ENCODE measurements around the gene UCN. TPM values are rescaled to one million over a fixed set of nuclear protein-coding genes. Genes with fewer than 3 reads are reported as not detected.
"Not testable (repeated sequence)": the region's sequence is repeated elsewhere in the genome, so short reads cannot be mapped to it uniquely, and the experiment has no call there.

Gene UCN
- total RNA-seq, 1 experiment from 2014 or later, result 3.6 TPM

DNA sequence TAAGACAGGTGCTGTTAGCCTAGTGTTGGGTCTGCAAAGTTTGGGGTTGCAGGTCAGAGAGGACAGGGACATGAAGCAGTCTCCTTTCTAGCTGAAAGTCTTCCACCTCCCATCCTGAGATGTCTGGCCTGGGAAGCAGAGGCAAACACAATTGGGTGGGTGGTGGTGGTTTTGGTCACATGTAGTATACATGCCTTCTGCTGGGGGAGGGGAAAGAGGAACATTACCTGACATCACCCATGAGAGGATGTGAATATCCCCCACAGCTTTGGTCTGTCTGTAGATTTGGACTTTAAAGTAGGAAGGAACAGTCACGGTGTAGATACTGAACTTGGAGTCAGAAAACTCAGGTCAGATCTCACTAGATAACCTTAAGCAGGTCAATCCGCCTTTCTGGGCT, 37.6 kb downstream of the UCN start:
- H3K79me2 ChIP-seq (ENCODE audit: low read length), result no peaks in the 10 kb centered on the region
- ChIA-PET CTCF (no interaction called here), POLR2A (ENCODE audit: unreplicated experiment) (interaction anchor here (0.6 kb wide), 1 partner anchor 22 kb away, joined by 3 read pairs; no protein-coding TSS in a partner anchor)
- 0 out of 2 replicates have a peak, but pooled peaks cover under 1% of the 10 kb centered on the region for H3K27me3 ChIP-seq (ENCODE audit: low read length)
- no peak overlapping the region for H3K9ac ChIP-seq (ENCODE audit: low read length)
- no peak for ATAC-seq
- H3K27ac ChIP-seq (ENCODE audit: low read length), result no peak overlapping the region
- no peak for DNase-seq
- no peaks in the 10 kb centered on the region for H4K20me1 ChIP-seq (ENCODE audit: low read length)
- H3K9me2 ChIP-seq (replicated peaks; ENCODE audit: low read length), result no peaks in the 10 kb centered on the region
- no peaks in the 10 kb centered on the region for H3F3A ChIP-seq (ENCODE audit: low read length, unreplicated experiment)
- no peak overlapping the region for H3K4me3 ChIP-seq (ENCODE audit: low read length)
- H3K9me3 ChIP-seq (ENCODE audit: low read length), result no peaks in the 10 kb centered on the region
- intact Hi-C loops (cut with micrococcal nuclease), result no loop called here
- H2AFZ ChIP-seq (ENCODE audit: low read length), result no peak overlapping the region
- no peaks in the 10 kb centered on the region for H3K4me1 ChIP-seq (ENCODE audit: insufficient read depth, low read length)
- H3K4me2 ChIP-seq (ENCODE audit: low read length), result no peak overlapping the region
- TF ChIP-seq, protein P1, sequence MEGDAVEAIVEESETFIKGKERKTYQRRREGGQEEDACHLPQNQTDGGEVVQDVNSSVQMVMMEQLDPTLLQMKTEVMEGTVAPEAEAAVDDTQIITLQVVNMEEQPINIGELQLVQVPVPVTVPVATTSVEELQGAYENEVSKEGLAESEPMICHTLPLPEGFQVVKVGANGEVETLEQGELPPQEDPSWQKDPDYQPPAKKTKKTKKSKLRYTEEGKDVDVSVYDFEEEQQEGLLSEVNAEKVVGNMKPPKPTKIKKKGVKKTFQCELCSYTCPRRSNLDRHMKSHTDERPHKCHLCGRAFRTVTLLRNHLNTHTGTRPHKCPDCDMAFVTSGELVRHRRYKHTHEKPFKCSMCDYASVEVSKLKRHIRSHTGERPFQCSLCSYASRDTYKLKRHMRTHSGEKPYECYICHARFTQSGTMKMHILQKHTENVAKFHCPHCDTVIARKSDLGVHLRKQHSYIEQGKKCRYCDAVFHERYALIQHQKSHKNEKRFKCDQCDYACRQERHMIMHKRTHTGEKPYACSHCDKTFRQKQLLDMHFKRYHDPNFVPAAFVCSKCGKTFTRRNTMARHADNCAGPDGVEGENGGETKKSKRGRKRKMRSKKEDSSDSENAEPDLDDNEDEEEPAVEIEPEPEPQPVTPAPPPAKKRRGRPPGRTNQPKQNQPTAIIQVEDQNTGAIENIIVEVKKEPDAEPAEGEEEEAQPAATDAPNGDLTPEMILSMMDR (conservative IDR thresholded peaks at IDR 0.05; ENCODE audit: low read depth, low read length), result no peak
- TF ChIP-seq EZH2phosphoT487 (IDR thresholded peaks at IDR 0.05; ENCODE audit: borderline replicate concordance, low read length) (no peak), EZH2 (IDR thresholded peaks at IDR 0.05; ENCODE audit: low read length, unreplicated experiment) (no peak)
- H3K36me3 ChIP-seq (ENCODE audit: low read depth, low read length), result no peaks in the 10 kb centered on the region
- no TSS peak for BruUV-seq (replicated peaks)

DNA sequence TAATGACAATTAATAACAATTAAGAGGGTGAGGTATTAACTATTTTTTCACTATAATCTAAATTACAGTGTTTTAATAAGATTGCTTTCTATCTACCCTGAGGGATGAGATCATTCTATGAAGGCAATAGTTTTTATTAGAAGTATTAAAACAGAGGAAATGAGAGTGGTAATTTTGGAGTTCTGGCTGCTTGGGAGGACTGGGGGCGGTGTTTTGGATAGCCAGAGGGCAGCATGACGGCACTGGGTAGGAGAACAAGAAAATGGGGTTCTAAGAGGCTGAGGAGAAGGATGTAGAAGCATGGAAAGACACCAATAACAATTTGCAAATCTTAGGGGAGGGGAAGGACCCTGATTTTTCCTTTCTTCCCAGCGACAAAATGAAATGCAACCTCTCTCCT, 38.1 kb downstream of the UCN start:
- ChIA-PET POLR2A (ENCODE audit: unreplicated experiment) (no interaction called here), CTCF (no interaction called here)
- Histone ChIP-seq H4K20me1 (ENCODE audit: low read length) (no peaks in the 10 kb centered on the region), H3K79me2 (ENCODE audit: low read length) (no peaks in the 10 kb centered on the region), H3K27me3 (ENCODE audit: low read length) (peaks cover 6% of the 10 kb centered on the region; the same call in 1 of the 2 replicates), H3K9me2 (replicated peaks; ENCODE audit: low read length) (no peaks in the 10 kb centered on the region), H3K9ac (ENCODE audit: low read length) (no peak overlapping the region), H3K4me2 (ENCODE audit: low read length) (no peak overlapping the region), H3K36me3 (ENCODE audit: low read depth, low read length) (no peaks in the 10 kb centered on the region), H3F3A (ENCODE audit: low read length, unreplicated experiment) (no peaks in the 10 kb centered on the region), H2AFZ (ENCODE audit: low read length) (no peak overlapping the region), H3K9me3 (ENCODE audit: low read length) (no peaks in the 10 kb centered on the region), H3K27ac (ENCODE audit: low read length) (no peak overlapping the region), H3K4me3 (ENCODE audit: low read length) (no peak overlapping the region), H3K4me1 (ENCODE audit: insufficient read depth, low read length) (no peaks in the 10 kb centered on the region)
- ATAC-seq, result no peak
- BruUV-seq (replicated peaks), result no TSS peak
- no peak for DNase-seq
- no peak for TF ChIP-seq EZH2phosphoT487 (IDR thresholded peaks at IDR 0.05; ENCODE audit: borderline replicate concordance, low read length)
- TF ChIP-seq, protein P1 (conservative IDR thresholded peaks at IDR 0.05; ENCODE audit: low read depth, low read length), result no peak
- TF ChIP-seq EZH2 (IDR thresholded peaks at IDR 0.05; ENCODE audit: low read length, unreplicated experiment), result no peak
- intact Hi-C loops (cut with micrococcal nuclease), result no loop called here

- H3K9ac ChIP-seq (ENCODE audit: low read length); H3K4me3 ChIP-seq (ENCODE audit: low read length); H3F3A ChIP-seq (ENCODE audit: low read length, unreplicated experiment); H3K79me2 ChIP-seq (ENCODE audit: low read length); ATAC-seq; DNase-seq; H2AFZ ChIP-seq (ENCODE audit: low read length); BruUV-seq (replicated peaks); H3K36me3 ChIP-seq (ENCODE audit: low read depth, low read length); H3K9me3 ChIP-seq (ENCODE audit: low read length); H3K4me2 ChIP-seq (ENCODE audit: low read length); H3K27ac ChIP-seq (ENCODE audit: low read length); H3K9me2 ChIP-seq (replicated peaks; ENCODE audit: low read length); intact Hi-C loops (cut with micrococcal nuclease); H4K20me1 ChIP-seq (ENCODE audit: low read length); POLR2A ChIA-PET (ENCODE audit: unreplicated experiment): not testable (repeated sequence)
- Histone ChIP-seq H3K27me3 (ENCODE audit: low read length) (peaks cover 25% of the 10 kb centered on the region), H3K4me1 (ENCODE audit: insufficient read depth, low read length) (0 out of 2 replicates have a peak, but pooled peaks cover 10% of the 10 kb centered on the region)
- CTCF ChIA-PET, result interaction anchor here (0.7 kb wide), 1 partner anchor 15 kb away, joined by 3 read pairs; no protein-coding TSS in a partner anchor
Measured at GRCh38 chr2:27268296-27268695, 39.9 kb downstream of the UCN start.

All from PC-3 (cell line).